H9 (cell line): ENCODE measurements around the gene TMEM123. TPM values are rescaled to one million over a fixed set of nuclear protein-coding genes. Genes with fewer than 3 reads are reported as not detected.

ENCODE experiments used
- DNase-seq: peaks from one replicate; pipeline ENCODE4 v3.0.0-alpha.2; 2017
- H2AFZ ChIP-seq: one replicate; pipeline ENCODE4 v1.6.1; 2013; ENCODE audit warnings: mild to moderate bottlenecking, low read length, control low read depth, moderate library complexity
- H2AK5ac ChIP-seq: 2 replicates; pipeline ENCODE4 v1.6.1; 2013; ENCODE audit warnings: low read length, control low read depth, mixed read lengths; ENCODE audit not compliant: insufficient read length
- H2BK120ac ChIP-seq: one replicate; pipeline ENCODE4 v1.6.1; 2013; ENCODE audit warnings: low read depth, mild to moderate bottlenecking, low read length, control low read depth, inconsistent platforms; ENCODE audit not compliant: poor library complexity, severe bottlenecking
- H2BK12ac ChIP-seq: 2 replicates; pipeline ENCODE4 v1.6.1; 2013; ENCODE audit warnings: low read length, control low read depth, mixed read lengths, low read depth; ENCODE audit not compliant: insufficient read length
- H2BK15ac ChIP-seq: 2 replicates; pipeline ENCODE4 v1.6.1; 2013; ENCODE audit warnings: low read depth, low read length, control low read depth
- H2BK20ac ChIP-seq: one replicate; pipeline ENCODE4 v1.6.1; 2013; ENCODE audit warnings: low read depth, mild to moderate bottlenecking, low read length, control low read depth, inconsistent platforms; ENCODE audit not compliant: poor library complexity, severe bottlenecking
- H2BK5ac ChIP-seq: 2 replicates; pipeline ENCODE4 v1.6.1; 2013; ENCODE audit warnings: low read length, control low read depth, mixed read lengths; ENCODE audit not compliant: insufficient read length
- H3K14ac ChIP-seq: 2 replicates; pipeline ENCODE4 v1.6.1; 2013; ENCODE audit warnings: low read length, control low read depth; ENCODE audit not compliant: insufficient read depth
- H3K18ac ChIP-seq: 2 replicates; pipeline ENCODE4 v1.6.1; 2013; ENCODE audit warnings: low read depth, mild to moderate bottlenecking, mixed read lengths, low read length, control low read depth; ENCODE audit not compliant: insufficient read length
- H3K23ac ChIP-seq: 2 replicates; pipeline ENCODE4 v1.6.1; 2013; ENCODE audit warnings: low read length, control low read depth, mixed read lengths, low read depth; ENCODE audit not compliant: insufficient read length
- H3K23me2 ChIP-seq: 2 replicates; pipeline ENCODE4 v1.6.1; 2013; ENCODE audit warnings: low read depth, mild to moderate bottlenecking, mixed read lengths, low read length, control low read depth; ENCODE audit not compliant: insufficient read length, poor library complexity, severe bottlenecking
- H3K27ac ChIP-seq: 2 replicates; pipeline ENCODE4 v1.5.1; 2013; ENCODE audit warnings: low read length, control low read depth, mixed read lengths, low read depth; ENCODE audit not compliant: insufficient read length
- H3K27me3 ChIP-seq: 2 replicates; pipeline ENCODE4 v1.6.1; 2013; ENCODE audit warnings: low read length, control low read depth, inconsistent platforms; ENCODE audit not compliant: insufficient read depth
- H3K4ac ChIP-seq: 2 replicates; pipeline ENCODE4 v1.6.1; 2013; ENCODE audit warnings: low read depth, mild to moderate bottlenecking, control low read depth, inconsistent platforms, low read length, moderate library complexity
- H3K4me1 ChIP-seq: 2 replicates; pipeline ENCODE4 v1.6.1; 2013; ENCODE audit warnings: low read length, control low read depth, inconsistent platforms; ENCODE audit not compliant: insufficient read depth
- H3K4me2 ChIP-seq: 2 replicates; pipeline ENCODE4 v1.6.1; 2013; ENCODE audit warnings: low read length, control low read depth, mixed read lengths; ENCODE audit not compliant: insufficient read length, insufficient read depth
- H3K56ac ChIP-seq: 2 replicates; pipeline ENCODE4 v1.6.1; 2013; ENCODE audit warnings: low read depth, mild to moderate bottlenecking, mixed read lengths, low read length, control low read depth; ENCODE audit not compliant: insufficient read length
- H3K79me1 ChIP-seq: 2 replicates; pipeline ENCODE4 v1.6.1; 2013; ENCODE audit warnings: low read depth, mild to moderate bottlenecking, moderate library complexity, low read length, control low read depth, inconsistent platforms; ENCODE audit not compliant: insufficient read depth, poor library complexity, severe bottlenecking
- H3K79me2 ChIP-seq: 2 replicates; pipeline ENCODE4 v1.6.1; 2013; ENCODE audit warnings: low read length, control low read depth, inconsistent platforms; ENCODE audit not compliant: insufficient read depth
- H3K9ac ChIP-seq: 2 replicates; pipeline ENCODE4 v1.6.1; 2013; ENCODE audit warnings: low read length, control low read depth, mixed read lengths; ENCODE audit not compliant: insufficient read length; ENCODE audit errors: extremely low read depth
- H3K9me3 ChIP-seq: one replicate; pipeline ENCODE4 v1.6.1; 2013; ENCODE audit warnings: low read depth, low read length, inconsistent platforms; ENCODE audit not compliant: control insufficient read depth
- H3T11ph ChIP-seq: one replicate; pipeline ENCODE4 v1.6.1; 2013; ENCODE audit warnings: mild to moderate bottlenecking, low read length, control low read depth, inconsistent platforms
- H4K20me1 ChIP-seq: one replicate; pipeline ENCODE4 v1.6.1; 2013; ENCODE audit not compliant: control insufficient read depth, insufficient read length, insufficient read depth
- H4K5ac ChIP-seq: 2 replicates; pipeline ENCODE4 v1.6.1; 2013; ENCODE audit warnings: low read depth, mild to moderate bottlenecking, mixed read lengths, low read length, control low read depth; ENCODE audit not compliant: insufficient read length
- H4K8ac ChIP-seq: replicated peaks from 2 replicates; pipeline ENCODE4 v1.6.1; 2013; ENCODE audit warnings: low read length, control low read depth, mixed read lengths, low read depth; ENCODE audit not compliant: insufficient read length
- H4K91ac ChIP-seq: 2 replicates; pipeline ENCODE4 v1.6.1; 2013; ENCODE audit warnings: low read depth, mild to moderate bottlenecking, moderate library complexity, mixed read lengths, low read length, control low read depth; ENCODE audit not compliant: insufficient read length
- H3K27ac Mint-ChIP-seq, 3 experiments: 2 replicates in 2 of 3; 3 replicates in 1 of 3; pipeline ENCODE4 v1.8.0; 2020 to 2021; ENCODE audit warnings: mixed read lengths in 3 of 3, mild to moderate bottlenecking in 1 of 3, moderate library complexity in 1 of 3
- H3K27me3 Mint-ChIP-seq: 2 replicates; pipeline ENCODE4 v1.8.0; 2021; ENCODE audit warnings: low read depth, mild to moderate bottlenecking, moderate library complexity, mixed read lengths
- H3K36me3 Mint-ChIP-seq, 3 experiments: 2 replicates in 2 of 3; 3 replicates in 1 of 3; pipeline ENCODE4 v1.8.0; 2020 to 2021; ENCODE audit warnings: low read depth in 3 of 3, mixed read lengths in 3 of 3; ENCODE audit not compliant: insufficient read depth in 1 of 3
- H3K4me1 Mint-ChIP-seq, 2 experiments: 2 replicates each; pipeline ENCODE4 v1.8.0; 2020; ENCODE audit warnings: mixed read lengths in 2 of 2
- H3K4me3 Mint-ChIP-seq, 2 experiments: 2 replicates in 1 of 2; 3 replicates in 1 of 2; pipeline ENCODE4 v1.8.0; 2020 to 2021; ENCODE audit warnings: mild to moderate bottlenecking in 2 of 2, mixed read lengths in 2 of 2, moderate library complexity in 1 of 2
- H3K9me3 Mint-ChIP-seq, 2 experiments: 2 replicates in 1 of 2; 3 replicates in 1 of 2; pipeline ENCODE4 v1.8.0; 2020; ENCODE audit warnings: mild to moderate bottlenecking in 2 of 2, mixed read lengths in 2 of 2, moderate library complexity in 1 of 2
- WGBS: extraction: QIAGEN DNeasy Blood & Tissue Kit; methylation state at CpG from one replicate; pipeline ENCODE4 v1.1.7; 2013; ENCODE audit warnings: missing lambda C conversion rate, low lambda C conversion rate, mixed read lengths; ENCODE audit not compliant: insufficient read length; ENCODE audit errors: extremely low coverage; 5-methylcytosine and 5-hydroxymethylcytosine counted together
- total RNA-seq: library from RNA; stranded (reverse); gene quantifications from 2 replicates; pipeline ENCODE4 v1.2.1, GENCODE V29; 2021
- TF ChIP-seq, protein P1 (sequence below): fragments of 200-600 bp; sonication (generic); conservative IDR thresholded peaks from 3 replicates; pipeline ENCODE4 v1.8.0; 2021; ENCODE audit warnings: antibody characterized with exemption, mild to moderate bottlenecking

Gene TMEM123
- total RNA-seq, 1 experiment from 2014 or later, result 76.7 TPM

DNA sequence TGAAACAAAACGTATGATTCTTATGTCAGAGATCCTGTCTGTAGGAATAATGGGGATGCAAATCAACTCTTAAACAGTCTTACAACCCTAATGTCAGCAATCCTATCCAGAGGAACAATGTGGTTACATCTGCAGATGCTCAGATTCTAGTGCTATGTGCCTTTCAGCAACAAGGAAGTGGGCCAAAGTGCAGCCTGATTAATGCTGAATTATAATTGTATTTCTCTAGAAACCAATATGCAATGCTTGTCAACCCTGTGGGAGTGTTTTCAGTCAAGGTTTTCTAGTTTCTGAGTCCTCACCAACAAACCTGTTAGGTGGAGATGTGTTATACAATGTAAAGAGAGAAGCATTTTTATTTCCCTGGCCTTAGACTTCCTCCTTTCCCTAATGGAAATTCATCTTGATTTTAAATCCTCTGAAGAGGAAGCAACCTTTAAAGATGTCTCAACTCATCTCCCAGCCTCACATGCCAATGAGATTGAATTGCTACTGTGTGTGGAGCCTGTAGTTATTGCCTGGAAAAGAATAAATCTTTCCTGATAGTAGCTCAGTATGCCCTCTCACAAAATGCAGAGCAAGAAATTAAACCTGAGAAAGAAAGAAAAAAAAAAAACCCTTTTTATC is 26.2 kb upstream of the TMEM123 start:
- Histone ChIP-seq H3K9ac (no peak overlapping the region), H3K4ac (no peak overlapping the region), H3K27ac (no peak overlapping the region), H3T11ph (no peak overlapping the region), H3K27me3 (no peaks in the 10 kb centered on the region), H3K4me1 (peaks cover 8% of the 10 kb centered on the region; the same call in 1 of the 2 replicates), H3K56ac (no peak overlapping the region), H3K14ac (no peak overlapping the region), H2AFZ (no peak overlapping the region), H2BK20ac (no peak overlapping the region), H2AK5ac (no peak overlapping the region), H4K20me1 (no peaks in the 10 kb centered on the region), H2BK120ac (no peak overlapping the region), H2BK12ac (no peak overlapping the region), H4K91ac (no peak overlapping the region), H3K23ac (no peak overlapping the region), H3K18ac (no peak overlapping the region), H4K5ac (no peak overlapping the region), H2BK15ac (no peak overlapping the region), H3K23me2 (no peaks in the 10 kb centered on the region), H3K4me2 (no peak overlapping the region), H3K79me2 (no peaks in the 10 kb centered on the region), H2BK5ac (no peak overlapping the region), H4K8ac (no peak overlapping the region), H3K79me1 (no peaks in the 10 kb centered on the region), H3K9me3 (no peaks in the 10 kb centered on the region)
- WGBS, result no CpG with 5 or more reads among the region's 1 CpG
- H3K9me3 Mint-ChIP-seq, result no peaks in the 10 kb centered on the region
- no peaks in the 10 kb centered on the region; the same call in 1 of the 2 replicates for H3K27me3 Mint-ChIP-seq
- peaks cover 23 to 28% of the 10 kb centered on the region in 2 experiments for H3K4me1 Mint-ChIP-seq
- DNase-seq, result no peak
- H3K36me3 Mint-ChIP-seq, result no peaks in the 10 kb centered on the region
- no peak overlapping the region for H3K4me3 Mint-ChIP-seq
- TF ChIP-seq, protein P1, sequence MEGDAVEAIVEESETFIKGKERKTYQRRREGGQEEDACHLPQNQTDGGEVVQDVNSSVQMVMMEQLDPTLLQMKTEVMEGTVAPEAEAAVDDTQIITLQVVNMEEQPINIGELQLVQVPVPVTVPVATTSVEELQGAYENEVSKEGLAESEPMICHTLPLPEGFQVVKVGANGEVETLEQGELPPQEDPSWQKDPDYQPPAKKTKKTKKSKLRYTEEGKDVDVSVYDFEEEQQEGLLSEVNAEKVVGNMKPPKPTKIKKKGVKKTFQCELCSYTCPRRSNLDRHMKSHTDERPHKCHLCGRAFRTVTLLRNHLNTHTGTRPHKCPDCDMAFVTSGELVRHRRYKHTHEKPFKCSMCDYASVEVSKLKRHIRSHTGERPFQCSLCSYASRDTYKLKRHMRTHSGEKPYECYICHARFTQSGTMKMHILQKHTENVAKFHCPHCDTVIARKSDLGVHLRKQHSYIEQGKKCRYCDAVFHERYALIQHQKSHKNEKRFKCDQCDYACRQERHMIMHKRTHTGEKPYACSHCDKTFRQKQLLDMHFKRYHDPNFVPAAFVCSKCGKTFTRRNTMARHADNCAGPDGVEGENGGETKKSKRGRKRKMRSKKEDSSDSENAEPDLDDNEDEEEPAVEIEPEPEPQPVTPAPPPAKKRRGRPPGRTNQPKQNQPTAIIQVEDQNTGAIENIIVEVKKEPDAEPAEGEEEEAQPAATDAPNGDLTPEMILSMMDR, result no peak
- H3K27ac Mint-ChIP-seq, result no peak overlapping the region
